Measurements from ENCODE around the gene ZFAND2B. TPM values are rescaled to one million over a fixed set of nuclear protein-coding genes. Genes with fewer than 3 reads are reported as not detected.
A peak's percentile ranks its signal among the peaks of the same experiment; 100 is the strongest.
"Not testable (repeated sequence)": the region's sequence is repeated elsewhere in the genome, so short reads cannot be mapped to it uniquely, and the experiment has no call there.

ZFAND2B gene
- total and polyA plus RNA-seq, 2 experiments from 2014 or later: 16.3 to 30.0 TPM

DNA sequence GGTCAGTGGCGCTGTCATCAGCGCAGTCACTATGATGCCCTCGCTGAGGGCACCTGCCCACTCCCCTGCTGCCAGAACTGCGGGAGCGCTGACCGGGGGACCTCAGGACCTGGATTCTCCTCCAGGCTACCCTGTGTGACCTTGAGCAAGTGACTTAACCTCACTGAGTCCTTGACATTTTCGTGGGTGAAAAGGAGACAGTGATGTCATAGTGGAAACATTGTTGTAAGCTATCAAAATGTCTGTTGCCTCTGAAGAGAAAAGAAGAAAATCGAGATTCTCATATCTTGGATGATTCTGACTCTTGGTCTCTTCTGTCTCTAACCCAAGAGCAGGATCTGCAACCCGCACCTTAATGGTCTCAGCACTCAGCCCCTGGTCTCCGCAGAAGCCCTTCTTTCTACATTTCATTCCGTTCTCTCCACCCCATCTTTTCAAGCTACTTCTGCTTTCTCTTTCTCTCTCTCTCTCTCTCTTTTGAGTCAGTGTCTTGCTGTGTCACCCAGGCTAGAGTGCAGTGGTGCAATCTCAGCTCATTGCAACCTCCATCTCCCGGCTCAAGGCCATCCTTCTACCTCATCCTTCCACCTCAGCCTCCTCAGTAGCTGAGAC lies 48.1 kb downstream of the ZFAND2B start:
- Mint-ChIP-seq H3K36me3 (ENCODE audit: low read depth) (peaks cover 23% of the 10 kb centered on the region), H3K4me1 (peaks cover 29% of the 10 kb centered on the region), H3K27me3 (ENCODE audit: insufficient read depth, low read depth, poor library complexity) (peaks cover 39% of the 10 kb centered on the region), H3K9me3 (no peaks in the 10 kb centered on the region), H3K4me3 (peak overlapping the region; percentile 53), H3K27ac (no peak overlapping the region)
- no peak for ATAC-seq
- Histone ChIP-seq H3K27ac (ENCODE audit: low read depth) (no peak overlapping the region), H4K20me1 (replicated peaks; ENCODE audit: insufficient read depth) (no peaks in the 10 kb centered on the region), H3K27me3 (ENCODE audit: insufficient read depth) (peaks cover 48% of the 10 kb centered on the region), H2AFZ (peak overlapping the region; percentile 84; the same call in 1 of the 2 replicates), H3K4me3 (peak overlapping the region; percentile 74), H3F3A (replicated peaks; ENCODE audit: low read depth) (no peaks in the 10 kb centered on the region; the same call in 1 of the 2 replicates), H3K4me2 (peak overlapping the region; percentile 96), H3K9me2 (ENCODE audit: insufficient read depth) (no peaks in the 10 kb centered on the region), H3K79me2 (replicated peaks; ENCODE audit: insufficient read depth) (no peaks in the 10 kb centered on the region), H3K36me3 (ENCODE audit: insufficient read depth) (peaks cover 3% of the 10 kb centered on the region; the same call in 1 of the 2 replicates), H3K4me1 (ENCODE audit: insufficient read depth) (peaks cover 7% of the 10 kb centered on the region; the same call in 1 of the 2 replicates)
- no peak for TF ChIP-seq JUNB (IDR thresholded peaks at IDR 0.05; ENCODE audit: unreplicated experiment)
- TF ChIP-seq EZH2 (IDR thresholded peaks at IDR 0.05; ENCODE audit: low read depth, unreplicated experiment): peak; percentile 32
- TF ChIP-seq, protein P1, sequence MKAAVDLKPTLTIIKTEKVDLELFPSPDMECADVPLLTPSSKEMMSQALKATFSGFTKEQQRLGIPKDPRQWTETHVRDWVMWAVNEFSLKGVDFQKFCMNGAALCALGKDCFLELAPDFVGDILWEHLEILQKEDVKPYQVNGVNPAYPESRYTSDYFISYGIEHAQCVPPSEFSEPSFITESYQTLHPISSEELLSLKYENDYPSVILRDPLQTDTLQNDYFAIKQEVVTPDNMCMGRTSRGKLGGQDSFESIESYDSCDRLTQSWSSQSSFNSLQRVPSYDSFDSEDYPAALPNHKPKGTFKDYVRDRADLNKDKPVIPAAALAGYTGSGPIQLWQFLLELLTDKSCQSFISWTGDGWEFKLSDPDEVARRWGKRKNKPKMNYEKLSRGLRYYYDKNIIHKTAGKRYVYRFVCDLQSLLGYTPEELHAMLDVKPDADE (IDR thresholded peaks at IDR 0.05): no peak
- no peak for DNase-seq (ENCODE audit: low spot score)

DNA sequence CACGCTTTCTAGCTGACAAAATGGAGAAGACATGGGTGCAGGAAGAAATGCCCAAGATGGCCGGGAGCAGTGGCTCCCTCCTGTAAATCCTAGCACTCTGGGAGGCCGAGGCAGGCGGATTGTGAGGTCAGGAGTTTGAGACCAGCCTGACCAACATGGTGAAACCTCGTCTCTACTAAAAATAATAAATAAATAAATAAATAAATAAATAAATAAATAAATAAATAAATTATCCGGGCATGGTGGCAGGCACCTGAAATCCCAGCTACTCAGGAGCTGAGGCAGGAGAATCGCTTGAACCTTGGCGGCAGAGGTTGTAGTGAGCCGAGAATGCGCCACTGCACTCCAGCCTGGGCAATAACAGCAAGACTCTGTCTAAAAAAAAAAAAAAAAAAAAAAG lies 52.4 kb downstream of the ZFAND2B start:
- H2AFZ ChIP-seq; H3K36me3 ChIP-seq (ENCODE audit: insufficient read depth); H3K4me1 ChIP-seq (ENCODE audit: insufficient read depth); H3K27ac ChIP-seq (ENCODE audit: low read depth); DNase-seq (ENCODE audit: low spot score); H3K4me3 ChIP-seq; H3K4me1 Mint-ChIP-seq; H3K9me3 Mint-ChIP-seq; H4K20me1 ChIP-seq (replicated peaks; ENCODE audit: insufficient read depth); H3F3A ChIP-seq (replicated peaks; ENCODE audit: low read depth); H3K4me3 Mint-ChIP-seq; ATAC-seq; H3K9me2 ChIP-seq (ENCODE audit: insufficient read depth); H3K36me3 Mint-ChIP-seq (ENCODE audit: low read depth); H3K4me2 ChIP-seq; H3K79me2 ChIP-seq (replicated peaks; ENCODE audit: insufficient read depth); H3K27ac Mint-ChIP-seq: not testable (repeated sequence)
- H3K27me3 Mint-ChIP-seq (ENCODE audit: insufficient read depth, low read depth, poor library complexity): peaks cover 28% of the 10 kb centered on the region
- H3K27me3 ChIP-seq (ENCODE audit: insufficient read depth): peaks cover 39% of the 10 kb centered on the region

Other genes starting within 250 kb of the ZFAND2B start
- gene CDK5R2, start 247.1 kb upstream of the ZFAND2B start, total RNA-seq (2014; rRNA removed; shearing (Covaris generic)): 0.43 and 0.56 TPM in 2 replicates
- 0.19 TPM in 1 of 2 replicates, not detected in the other for gene CDK5R2, start 247.1 kb upstream of the ZFAND2B start, polyA plus RNA-seq (2016; fragmentation: Nextera tagmentation; extraction: Ambion mirVana)
- gene FEV, start 221.6 kb upstream of the ZFAND2B start, total RNA-seq (2014; rRNA removed; shearing (Covaris generic)): not detected in 2 replicates
- gene FEV, start 221.6 kb upstream of the ZFAND2B start, polyA plus RNA-seq (2016; fragmentation: Nextera tagmentation; extraction: Ambion mirVana): not detected in 2 replicates
- not detected in 2 replicates for gene CRYBA2, start 213.4 kb upstream of the ZFAND2B start, total RNA-seq (2014; rRNA removed; shearing (Covaris generic))
- not detected in 2 replicates for gene CRYBA2, start 213.4 kb upstream of the ZFAND2B start, polyA plus RNA-seq (2016; fragmentation: Nextera tagmentation; extraction: Ambion mirVana)
- gene CFAP65, start 165.3 kb upstream of the ZFAND2B start, total RNA-seq (2014; rRNA removed; shearing (Covaris generic)): 0.23 and 0.38 TPM in 2 replicates
- 0.37 and 0.74 TPM in 2 replicates for gene CFAP65, start 165.3 kb upstream of the ZFAND2B start, polyA plus RNA-seq (2016; fragmentation: Nextera tagmentation; extraction: Ambion mirVana)
- gene IHH, start 145.9 kb upstream of the ZFAND2B start, total RNA-seq (2014; rRNA removed; shearing (Covaris generic)): not detected in 2 replicates
- not detected in 2 replicates for gene IHH, start 145.9 kb upstream of the ZFAND2B start, polyA plus RNA-seq (2016; fragmentation: Nextera tagmentation; extraction: Ambion mirVana)
- gene NHEJ1, start 46.0 kb upstream of the ZFAND2B start, total RNA-seq (2014; rRNA removed; shearing (Covaris generic)): 25.2 and 30.6 TPM in 2 replicates
- 16.5 and 19.6 TPM in 2 replicates for gene NHEJ1, start 46.0 kb upstream of the ZFAND2B start, polyA plus RNA-seq (2016; fragmentation: Nextera tagmentation; extraction: Ambion mirVana)
- 0.73 TPM in 1 of 2 replicates, not detected in the other for gene SLC23A3, start 36.8 kb upstream of the ZFAND2B start, total RNA-seq (2014; rRNA removed; shearing (Covaris generic))
- 0.10 and 0.26 TPM in 2 replicates for gene SLC23A3, start 36.8 kb upstream of the ZFAND2B start, polyA plus RNA-seq (2016; fragmentation: Nextera tagmentation; extraction: Ambion mirVana)
- 18.2 and 22.8 TPM in 2 replicates for gene CNPPD1, start 29.9 kb upstream of the ZFAND2B start, total RNA-seq (2014; rRNA removed; shearing (Covaris generic))
- 17.4 and 18.0 TPM in 2 replicates for gene CNPPD1, start 29.9 kb upstream of the ZFAND2B start, polyA plus RNA-seq (2016; fragmentation: Nextera tagmentation; extraction: Ambion mirVana)
- gene RETREG2, start 28.5 kb upstream of the ZFAND2B start, total RNA-seq (2014; rRNA removed; shearing (Covaris generic)): 35.1 and 41.8 TPM in 2 replicates
- gene RETREG2, start 28.5 kb upstream of the ZFAND2B start, polyA plus RNA-seq (2016; fragmentation: Nextera tagmentation; extraction: Ambion mirVana): 12.7 and 13.2 TPM in 2 replicates
- gene ABCB6, start 12.2 kb downstream of the ZFAND2B start, total RNA-seq (2014; rRNA removed; shearing (Covaris generic)): 35.1 and 43.6 TPM in 2 replicates
- 26.2 and 29.8 TPM in 2 replicates for gene ABCB6, start 12.2 kb downstream of the ZFAND2B start, polyA plus RNA-seq (2016; fragmentation: Nextera tagmentation; extraction: Ambion mirVana)
- 54.2 and 62.7 TPM in 2 replicates for gene ATG9A, start 22.9 kb downstream of the ZFAND2B start, total RNA-seq (2014; rRNA removed; shearing (Covaris generic))
- gene ATG9A, start 22.9 kb downstream of the ZFAND2B start, polyA plus RNA-seq (2016; fragmentation: Nextera tagmentation; extraction: Ambion mirVana): 18.0 and 20.7 TPM in 2 replicates
- gene ANKZF1, start 23.0 kb downstream of the ZFAND2B start, total RNA-seq (2014; rRNA removed; shearing (Covaris generic)): 51.2 and 61.9 TPM in 2 replicates
- 29.9 TPM in 2 replicates for gene ANKZF1, start 23.0 kb downstream of the ZFAND2B start, polyA plus RNA-seq (2016; fragmentation: Nextera tagmentation; extraction: Ambion mirVana)
- 5.4 and 5.6 TPM in 2 replicates for gene GLB1L, start 38.7 kb downstream of the ZFAND2B start, total RNA-seq (2014; rRNA removed; shearing (Covaris generic))
- gene GLB1L, start 38.7 kb downstream of the ZFAND2B start, polyA plus RNA-seq (2016; fragmentation: Nextera tagmentation; extraction: Ambion mirVana): 1.7 TPM in 2 replicates
- 12.1 and 17.0 TPM in 2 replicates for gene STK16, start 38.7 kb downstream of the ZFAND2B start, total RNA-seq (2014; rRNA removed; shearing (Covaris generic))
- 3.1 and 3.4 TPM in 2 replicates for gene STK16, start 38.7 kb downstream of the ZFAND2B start, polyA plus RNA-seq (2016; fragmentation: Nextera tagmentation; extraction: Ambion mirVana)
- 0.14 TPM in 1 of 2 replicates, not detected in the other for gene TUBA4B, start 46.5 kb downstream of the ZFAND2B start, total RNA-seq (2014; rRNA removed; shearing (Covaris generic))
- gene TUBA4B, start 46.5 kb downstream of the ZFAND2B start, polyA plus RNA-seq (2016; fragmentation: Nextera tagmentation; extraction: Ambion mirVana): 0.17 TPM in 1 of 2 replicates, not detected in the other
- 77.7 and 89.6 TPM in 2 replicates for gene TUBA4A, start 47.1 kb downstream of the ZFAND2B start, total RNA-seq (2014; rRNA removed; shearing (Covaris generic))
- gene TUBA4A, start 47.1 kb downstream of the ZFAND2B start, polyA plus RNA-seq (2016; fragmentation: Nextera tagmentation; extraction: Ambion mirVana): 43.3 and 44.3 TPM in 2 replicates
- gene DNAJB2, start 72.6 kb downstream of the ZFAND2B start, total RNA-seq (2014; rRNA removed; shearing (Covaris generic)): 25.5 and 25.9 TPM in 2 replicates
- gene DNAJB2, start 72.6 kb downstream of the ZFAND2B start, polyA plus RNA-seq (2016; fragmentation: Nextera tagmentation; extraction: Ambion mirVana): 6.4 and 9.0 TPM in 2 replicates
- gene PTPRN, start 102.6 kb downstream of the ZFAND2B start, total RNA-seq (2014; rRNA removed; shearing (Covaris generic)): 18.8 and 22.1 TPM in 2 replicates
- 4.8 and 5.1 TPM in 2 replicates for gene PTPRN, start 102.6 kb downstream of the ZFAND2B start, polyA plus RNA-seq (2016; fragmentation: Nextera tagmentation; extraction: Ambion mirVana)
- not detected in 2 replicates for gene RESP18, start 126.0 kb downstream of the ZFAND2B start, total RNA-seq (2014; rRNA removed; shearing (Covaris generic))
- not detected in 2 replicates for gene RESP18, start 126.0 kb downstream of the ZFAND2B start, polyA plus RNA-seq (2016; fragmentation: Nextera tagmentation; extraction: Ambion mirVana)
- 58.8 and 67.9 TPM in 2 replicates for gene DNPEP, start 181.1 kb downstream of the ZFAND2B start, total RNA-seq (2014; rRNA removed; shearing (Covaris generic))
- 44.9 and 49.2 TPM in 2 replicates for gene DNPEP, start 181.1 kb downstream of the ZFAND2B start, polyA plus RNA-seq (2016; fragmentation: Nextera tagmentation; extraction: Ambion mirVana)
- 2.0 and 6.1 TPM in 2 replicates for gene DES, start 211.6 kb downstream of the ZFAND2B start, total RNA-seq (2014; rRNA removed; shearing (Covaris generic))
- gene DES, start 211.6 kb downstream of the ZFAND2B start, polyA plus RNA-seq (2016; fragmentation: Nextera tagmentation; extraction: Ambion mirVana): 1.0 and 1.3 TPM in 2 replicates
- 32.4 and 32.6 TPM in 2 replicates for gene SPEG, start 228.1 kb downstream of the ZFAND2B start, total RNA-seq (2014; rRNA removed; shearing (Covaris generic))
- gene SPEG, start 228.1 kb downstream of the ZFAND2B start, polyA plus RNA-seq (2016; fragmentation: Nextera tagmentation; extraction: Ambion mirVana): 12.6 and 12.9 TPM in 2 replicates

Data from GM23338 (cell line).